Ovary (tissue), 9 donors: ENCODE results near the gene TVP23A. TPM values are rescaled to one million over a fixed set of nuclear protein-coding genes. Genes with fewer than 3 reads are reported as not detected.

Experiments used
- DNase-seq, 5 donors: peaks; one replicate each; pipeline ENCODE4 v3.0.0-alpha.2; 2019 to 2020
- H3K27ac ChIP-seq, 2 donors: fragments of 200-600 bp; one replicate each; pipeline versions ENCODE4 v1.5.1 to v1.8.0; 2019 to 2022
- H3K27me3 ChIP-seq: fragments of 200-600 bp; one replicate; pipeline ENCODE4 v1.8.0; 2022
- H3K36me3 ChIP-seq: fragments of 200-600 bp; sonication (generic); one replicate; pipeline ENCODE4 v1.5.1; 2019
- H3K4me1 ChIP-seq: one replicate; pipeline ENCODE4 v1.8.1; 2013; ENCODE audit warnings: mild to moderate bottlenecking, moderate library complexity; ENCODE audit not compliant: insufficient read depth
- H3K4me3 ChIP-seq: fragments of 200-600 bp; sonication (generic); one replicate; pipeline ENCODE4 v1.5.1; 2017
- H3K9me3 ChIP-seq, 2 donors: fragments of 200-600 bp in 1 of 2; sonication (generic) in 1 of 2; one replicate each; pipeline versions ENCODE4 v1.5.1 to v1.8.1; 2013 to 2019; ENCODE audit warnings: mild to moderate bottlenecking in 1 of 2, moderate library complexity in 1 of 2
- CTCF ChIP-seq, 3 donors: fragments of 450-650 bp in 2 of 3; fragments of 200-600 bp in 1 of 3; IDR thresholded peaks; one replicate each; pipeline versions ENCODE4 v1.5.1 to v1.8.0; 2016 to 2022; ENCODE audit warnings: antibody characterized with exemption in 3 of 3, mild to moderate bottlenecking in 1 of 3
- EP300 ChIP-seq: sonication (generic); formaldehyde crosslinking; IDR thresholded peaks from one replicate; pipeline ENCODE4 v1.6.1; 2017; ENCODE audit warnings: antibody characterized with exemption
- POLR2A ChIP-seq: fragments of 450-650 bp; IDR thresholded peaks from one replicate; pipeline ENCODE4 v1.6.1; 2017; ENCODE audit warnings: antibody characterized with exemption, mild to moderate bottlenecking, moderate library complexity
- WGBS, 3 donors: extraction: QIAGEN DNeasy Blood & Tissue Kit in 1 of 3; methylation state at CpG; one replicate each; pipeline versions ENCODE4 v1.1.5 to v1.1.7; 2013 to 2017; 5-methylcytosine and 5-hydroxymethylcytosine counted together
- intact Hi-C, 4 donors: fragments of 100-400 bp; cut with DNase I; formaldehyde crosslinking; loops; one replicate each; pipeline versions ENCODE4 v1.11.0 to v1.15.1; 2022 to 2023
- polyA plus RNA-seq, 2 donors: library from polyadenylated mRNA; stranded (reverse); fragments of 200-250 nt in 1 of 2; fragments of 350-450 nt in 1 of 2; fragmentation: Illumina TruSeq in 1 of 2; extraction: RNeasy Lipid Tissue Mini Kit (QIAGEN cat#74804) in 1 of 2; gene quantifications; one replicate each; pipeline ENCODE4 v1.2.3, GENCODE V29; 2013 to 2014
- total RNA-seq, 7 donors: library from RNA; depleted of rRNA in 2 of 7; stranded (reverse); fragments of >200 nt in 2 of 7; fragmentation: NEBNext Ultra II Directional in 3 of 7; extraction: Animal tissue kit (Norgen Biotek cat#: 25700) in 3 of 7; gene quantifications; one replicate each; pipeline versions ENCODE4 v1.1.0 to v1.2.4, GENCODE V29; 2016 to 2023
- donor health status: DM: no; HTN: no; CAD: no; lungs with moderate emphysema.
- donor health status: DM: no; HTN: no; CAD: no.
- donor health status: Bipolar disorder and iron deficiency.
- donor health status: DM: yes; HTN: yes; CAD: no.
- donor health status: DM: no; HTN: no; CAD: no.
- donor health status: DM: yes; HTN: yes; CAD: no.

Gene TVP23A
- total and polyA plus RNA-seq, 9 donors: 3.2 to 17.1 (median 8.2) TPM

GRCh38 chr16:10813099-10813455 lies 5.5 kb downstream of the TVP23A start:
- TF ChIP-seq CTCF (IDR thresholded peaks at IDR 0.05): no peak
- TF ChIP-seq EP300: no peak
- no peak for TF ChIP-seq POLR2A
- intact Hi-C loops: no loop called here
- no peaks in the 10 kb centered on the region for H3K27me3 ChIP-seq
- H3K27ac ChIP-seq: no peak overlapping the region
- no peaks in the 10 kb centered on the region for H3K4me1 ChIP-seq
- no peaks in the 10 kb centered on the region for H3K9me3 ChIP-seq
- no peak for DNase-seq
- WGBS, 3 donors: 68 to 86% (median 80%) methylated on average over 4 of the region's 4 CpGs
- no peaks in the 10 kb centered on the region for H3K36me3 ChIP-seq
- no peak overlapping the region for H3K4me3 ChIP-seq

GRCh38 chr16:10812312-10813098 lies 6.1 kb downstream of the TVP23A start:
- intact Hi-C loops: no loop called here
- TF ChIP-seq CTCF (IDR thresholded peaks at IDR 0.05): no peak
- TF ChIP-seq POLR2A: no peak
- no peak for TF ChIP-seq EP300

GRCh38 chr16:10809706-10810105 lies 8.9 kb downstream of the TVP23A start:
- TF ChIP-seq CTCF (IDR thresholded peaks at IDR 0.05): no peak
- TF ChIP-seq POLR2A: no peak
- TF ChIP-seq EP300: no peak
- no peaks in the 10 kb centered on the region for H3K36me3 ChIP-seq
- 90% methylated on average over 3 of the region's 3 CpGs for WGBS, 3 donors
- intact Hi-C loops: no loop called here
- H3K4me1 ChIP-seq: no peaks in the 10 kb centered on the region
- no peaks in the 10 kb centered on the region for H3K9me3 ChIP-seq
- no peak overlapping the region for H3K4me3 ChIP-seq
- H3K27ac ChIP-seq: no peak overlapping the region
- no peaks in the 10 kb centered on the region for H3K27me3 ChIP-seq
- no peak for DNase-seq

More at GRCh38 chr16:10812312-10813098, 6.1 kb downstream of the TVP23A start:
- Histone ChIP-seq H3K4me1 (no peaks in the 10 kb centered on the region), H3K36me3 (no peaks in the 10 kb centered on the region), H3K27ac (no peak overlapping the region), H3K27me3 (no peaks in the 10 kb centered on the region), H3K9me3 (no peaks in the 10 kb centered on the region), H3K4me3 (no peak overlapping the region)
- DNase-seq: no peak
- 59 to 64% (median 62%) methylated on average over 6 of the region's 6 CpGs for WGBS, 3 donors

- H3K27me3 ChIP-seq: no peaks in the 10 kb centered on the region
- DNase-seq: no peak
- H3K36me3 ChIP-seq: no peaks in the 10 kb centered on the region
- no peaks in the 10 kb centered on the region for H3K4me1 ChIP-seq
- no peak overlapping the region for H3K27ac ChIP-seq
- 57 to 71% (median 64%) methylated on average over 3 of the region's 3 CpGs for WGBS, 3 donors
- H3K9me3 ChIP-seq: no peaks in the 10 kb centered on the region
- intact Hi-C loops: no loop called here
- TF ChIP-seq EP300: no peak
- TF ChIP-seq POLR2A: no peak
- no peak for TF ChIP-seq CTCF (IDR thresholded peaks at IDR 0.05)
- H3K4me3 ChIP-seq: no peak overlapping the region
Measured at GRCh38 chr16:10808850-10809249, 9.7 kb downstream of the TVP23A start.
